MM.1S (cell line): ENCODE measurements around the gene ACSL1.

Experiments
- CTCF ChIP-seq: fragments of 300-600 bp; sonication (generic); IDR thresholded peaks from 2 replicates; pipeline ENCODE4 v1.5.1; 2016; ENCODE audit warnings: antibody characterized with exemption, low read length, mixed read lengths
- EZH2phosphoT487 ChIP-seq: fragments of 300-600 bp; sonication (generic); IDR thresholded peaks from 2 replicates; pipeline ENCODE4 v1.6.1; 2018; ENCODE audit warnings: antibody characterized with exemption, low read length

- no peak for TF ChIP-seq CTCF
- TF ChIP-seq EZH2phosphoT487: no peak
These were observed 23.1 kb downstream of the ACSL1 start for GRCh38 chr4:184802697-184803015.
